HL-60 (cell line): Measurements from ENCODE around the gene S100A6.
"Not testable (repeated sequence)": the region's sequence is repeated elsewhere in the genome, so short reads cannot be mapped to it uniquely, and the experiment has no call there.

ENCODE experiments used
- GABPA ChIP-seq: IDR thresholded peaks from 2 replicates; pipeline ENCODE4 v1.6.1; 2012; ENCODE audit warnings: low read depth
- POLR2AphosphoS5 ChIP-seq: IDR thresholded peaks from 2 replicates; pipeline ENCODE4 v1.6.1; 2012; ENCODE audit warnings: low read depth
- SPI1 ChIP-seq: IDR thresholded peaks from 2 replicates; pipeline ENCODE4 v1.6.1; 2012; ENCODE audit warnings: low read depth, mild to moderate bottlenecking, borderline replicate concordance
- TF ChIP-seq, protein P1 (sequence below): IDR thresholded peaks from one replicate; pipeline ENCODE4 v1.5.1; 2011; ENCODE audit warnings: low read length, control low read depth, inconsistent platforms; ENCODE audit not compliant: insufficient read depth
- TF ChIP-seq, protein P2 (sequence below): IDR thresholded peaks from 2 replicates; pipeline ENCODE4 v1.6.1; 2012; ENCODE audit warnings: low read depth; ENCODE audit not compliant: insufficient replicate concordance

DNA sequence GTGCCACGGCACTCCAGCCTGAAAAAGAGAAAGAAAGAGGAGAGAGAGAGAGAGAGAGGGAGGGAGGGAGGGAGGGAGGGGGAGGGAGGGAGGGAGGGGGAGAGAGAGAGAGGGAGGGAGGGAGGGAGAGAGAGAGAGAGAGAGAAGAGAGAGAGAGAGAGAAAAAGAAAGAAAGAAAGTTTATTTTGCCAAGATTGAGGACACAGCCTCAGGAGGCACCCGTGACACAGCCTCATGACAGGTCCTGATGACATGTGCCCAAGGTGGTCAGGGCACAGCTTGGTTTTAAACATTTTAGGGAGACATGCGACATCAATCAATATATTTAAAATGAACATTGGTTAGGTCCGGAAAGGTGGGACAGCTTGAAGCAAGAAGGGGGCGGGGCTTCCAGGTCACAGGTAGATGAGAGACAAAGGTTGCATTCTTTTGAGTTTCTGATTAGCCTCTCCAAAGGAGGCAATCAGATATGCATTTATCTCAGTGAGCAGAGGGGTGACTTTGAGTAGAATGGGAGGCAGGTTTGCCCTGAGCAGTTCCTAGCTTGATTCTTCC is 15.6 kb downstream of the S100A6 start:
- TF ChIP-seq, protein P1, sequence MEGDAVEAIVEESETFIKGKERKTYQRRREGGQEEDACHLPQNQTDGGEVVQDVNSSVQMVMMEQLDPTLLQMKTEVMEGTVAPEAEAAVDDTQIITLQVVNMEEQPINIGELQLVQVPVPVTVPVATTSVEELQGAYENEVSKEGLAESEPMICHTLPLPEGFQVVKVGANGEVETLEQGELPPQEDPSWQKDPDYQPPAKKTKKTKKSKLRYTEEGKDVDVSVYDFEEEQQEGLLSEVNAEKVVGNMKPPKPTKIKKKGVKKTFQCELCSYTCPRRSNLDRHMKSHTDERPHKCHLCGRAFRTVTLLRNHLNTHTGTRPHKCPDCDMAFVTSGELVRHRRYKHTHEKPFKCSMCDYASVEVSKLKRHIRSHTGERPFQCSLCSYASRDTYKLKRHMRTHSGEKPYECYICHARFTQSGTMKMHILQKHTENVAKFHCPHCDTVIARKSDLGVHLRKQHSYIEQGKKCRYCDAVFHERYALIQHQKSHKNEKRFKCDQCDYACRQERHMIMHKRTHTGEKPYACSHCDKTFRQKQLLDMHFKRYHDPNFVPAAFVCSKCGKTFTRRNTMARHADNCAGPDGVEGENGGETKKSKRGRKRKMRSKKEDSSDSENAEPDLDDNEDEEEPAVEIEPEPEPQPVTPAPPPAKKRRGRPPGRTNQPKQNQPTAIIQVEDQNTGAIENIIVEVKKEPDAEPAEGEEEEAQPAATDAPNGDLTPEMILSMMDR = not testable (repeated sequence)
- TF ChIP-seq POLR2AphosphoS5, SPI1, GABPA: not testable (repeated sequence)
- TF ChIP-seq, protein P2, sequence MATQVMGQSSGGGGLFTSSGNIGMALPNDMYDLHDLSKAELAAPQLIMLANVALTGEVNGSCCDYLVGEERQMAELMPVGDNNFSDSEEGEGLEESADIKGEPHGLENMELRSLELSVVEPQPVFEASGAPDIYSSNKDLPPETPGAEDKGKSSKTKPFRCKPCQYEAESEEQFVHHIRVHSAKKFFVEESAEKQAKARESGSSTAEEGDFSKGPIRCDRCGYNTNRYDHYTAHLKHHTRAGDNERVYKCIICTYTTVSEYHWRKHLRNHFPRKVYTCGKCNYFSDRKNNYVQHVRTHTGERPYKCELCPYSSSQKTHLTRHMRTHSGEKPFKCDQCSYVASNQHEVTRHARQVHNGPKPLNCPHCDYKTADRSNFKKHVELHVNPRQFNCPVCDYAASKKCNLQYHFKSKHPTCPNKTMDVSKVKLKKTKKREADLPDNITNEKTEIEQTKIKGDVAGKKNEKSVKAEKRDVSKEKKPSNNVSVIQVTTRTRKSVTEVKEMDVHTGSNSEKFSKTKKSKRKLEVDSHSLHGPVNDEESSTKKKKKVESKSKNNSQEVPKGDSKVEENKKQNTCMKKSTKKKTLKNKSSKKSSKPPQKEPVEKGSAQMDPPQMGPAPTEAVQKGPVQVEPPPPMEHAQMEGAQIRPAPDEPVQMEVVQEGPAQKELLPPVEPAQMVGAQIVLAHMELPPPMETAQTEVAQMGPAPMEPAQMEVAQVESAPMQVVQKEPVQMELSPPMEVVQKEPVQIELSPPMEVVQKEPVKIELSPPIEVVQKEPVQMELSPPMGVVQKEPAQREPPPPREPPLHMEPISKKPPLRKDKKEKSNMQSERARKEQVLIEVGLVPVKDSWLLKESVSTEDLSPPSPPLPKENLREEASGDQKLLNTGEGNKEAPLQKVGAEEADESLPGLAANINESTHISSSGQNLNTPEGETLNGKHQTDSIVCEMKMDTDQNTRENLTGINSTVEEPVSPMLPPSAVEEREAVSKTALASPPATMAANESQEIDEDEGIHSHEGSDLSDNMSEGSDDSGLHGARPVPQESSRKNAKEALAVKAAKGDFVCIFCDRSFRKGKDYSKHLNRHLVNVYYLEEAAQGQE = not testable (repeated sequence)
